HG02885 (cell line): ENCODE data around the gene LDHD.

Experiments
- ATAC-seq: cut with Tn5 transposase; IDR thresholded peaks from one replicate; pipeline ENCODE4 v1.9.1; 2021; ENCODE audit warnings: mild to moderate bottlenecking; ENCODE audit not compliant: unreplicated experiment, poor library complexity

LDHD gene

GRCh38 chr16:75083813-75084212 is 32.8 kb downstream of the LDHD start:
- ATAC-seq: no peak

GRCh38 chr16:75081179-75081859 is 35.3 kb downstream of the LDHD start:
- no peak for ATAC-seq

- ATAC-seq: no peak
These were observed 36.2 kb downstream of the LDHD start for GRCh38 chr16:75080205-75081029.

- ATAC-seq: no peak
These were observed 37.1 kb downstream of the LDHD start for GRCh38 chr16:75079346-75079926.

GRCh38 chr16:75078886-75079285 is 37.7 kb downstream of the LDHD start:
- no peak for ATAC-seq

GRCh38 chr16:75075688-75076268 is 40.8 kb downstream of the LDHD start:
- ATAC-seq: peak; percentile 9

- peak; percentile 97 for ATAC-seq
These were observed 41.5 kb downstream of the LDHD start for GRCh38 chr16:75074920-75075687.

- ATAC-seq: no peak
These were observed 42.2 kb downstream of the LDHD start for GRCh38 chr16:75074304-75074793.

GRCh38 chr16:75073545-75074303 is 42.9 kb downstream of the LDHD start:
- no peak for ATAC-seq

GRCh38 chr16:75072239-75072947 is 44.2 kb downstream of the LDHD start:
- ATAC-seq: no peak

GRCh38 chr16:75071621-75072020 is 45.0 kb downstream of the LDHD start:
- no peak for ATAC-seq

- no peak for ATAC-seq
These were observed 46.4 kb downstream of the LDHD start for GRCh38 chr16:75070012-75070841.

- ATAC-seq: no peak
These were observed 48.2 kb downstream of the LDHD start for GRCh38 chr16:75068085-75069031.

- ATAC-seq: no peak
These were observed 49.6 kb downstream of the LDHD start for GRCh38 chr16:75066861-75067447.

- no peak for ATAC-seq
These were observed 50.9 kb downstream of the LDHD start for GRCh38 chr16:75065521-75066149.

- no peak for ATAC-seq
These were observed 51.5 kb downstream of the LDHD start for GRCh38 chr16:75065149-75065505.
